NT2/D1 (cell line): ENCODE measurements around the gene NPC1.

Source experiments
- SUZ12 ChIP-seq: IDR thresholded peaks from 2 replicates; pipeline ENCODE4 v1.6.1; 2011; ENCODE audit not compliant: insufficient read length, insufficient read depth; ENCODE audit errors: extremely low read depth
- YY1 ChIP-seq: IDR thresholded peaks from 2 replicates; pipeline ENCODE4 v1.6.1; 2011; ENCODE audit not compliant: insufficient read length, insufficient read depth
- ZNF274 ChIP-seq: IDR thresholded peaks from 2 replicates; pipeline ENCODE4 v1.6.1; 2011; ENCODE audit warnings: mild to moderate bottlenecking, low read depth, low read length

- TF ChIP-seq SUZ12 = no peak
- no peak for TF ChIP-seq YY1
- no peak for TF ChIP-seq ZNF274
These were observed 13.3 kb downstream of the NPC1 start for GRCh38 chr18:23573020-23573419.
